ENCODE measurements around the gene GPD2.

- TF ChIP-seq CTCF (IDR thresholded peaks at IDR 0.05) (no peak), POLR2A (IDR thresholded peaks at IDR 0.05) (no peak)
Measured at GRCh38 chr2:156512451-156512850, 76.3 kb downstream of the GPD2 start.
